SU-DHL-6 (cell line): ENCODE results near the gene AIFM2.
"Not testable (repeated sequence)": the region's sequence is repeated elsewhere in the genome, so short reads cannot be mapped to it uniquely, and the experiment has no call there.

Source experiments
- H2AFZ ChIP-seq: fragments of 200-600 bp; sonication (generic); 2 replicates; pipeline ENCODE4 v1.6.1; 2014; ENCODE audit warnings: low read depth, mild to moderate bottlenecking, moderate library complexity, mixed read lengths, antibody characterized with exemption, low read length; ENCODE audit not compliant: severe bottlenecking
- H3F3A ChIP-seq: fragments of 200-600 bp; shearing (Covaris generic); 2 replicates; pipeline ENCODE4 v1.6.0; 2016; ENCODE audit warnings: antibody characterized with exemption, mild to moderate bottlenecking; ENCODE audit not compliant: insufficient read depth
- H3K27ac ChIP-seq: fragments of 200-600 bp; sonication (generic); 2 replicates; pipeline ENCODE4 v1.5.1; 2016; ENCODE audit warnings: low read depth, mild to moderate bottlenecking, low read length, moderate library complexity, mixed read lengths
- H3K27me3 ChIP-seq: fragments of 200-600 bp; sonication (generic), shearing (Covaris generic); 2 replicates; pipeline ENCODE4 v1.6.0; 2014; ENCODE audit warnings: mild to moderate bottlenecking, low read length
- H3K36me3 ChIP-seq: fragments of 200-600 bp; sonication (generic); 2 replicates; pipeline ENCODE4 v1.6.1; 2014; ENCODE audit warnings: mild to moderate bottlenecking, low read length, mixed read lengths
- H3K4me2 ChIP-seq: fragments of 300-600, 200-600 bp; shearing (Covaris generic), sonication (generic); 2 replicates; pipeline ENCODE4 v1.6.0; 2014; ENCODE audit warnings: low read length, low read depth, mild to moderate bottlenecking; ENCODE audit not compliant: poor library complexity, severe bottlenecking
- H3K4me3 ChIP-seq: fragments of 200-600 bp; sonication (generic); 2 replicates; pipeline ENCODE4 v1.5.1; 2014; ENCODE audit warnings: antibody characterized with exemption, low read length, mild to moderate bottlenecking, mixed read lengths; ENCODE audit not compliant: insufficient read depth, poor library complexity, severe bottlenecking
- H3K79me2 ChIP-seq: fragments of 200-600 bp; sonication (generic); 2 replicates; pipeline ENCODE4 v1.6.1; 2014; ENCODE audit warnings: mild to moderate bottlenecking, low read length, moderate library complexity; ENCODE audit not compliant: insufficient read depth
- H3K9ac ChIP-seq: fragments of 200-600 bp; sonication (generic); 2 replicates; pipeline ENCODE4 v1.7.0; 2014; ENCODE audit warnings: mild to moderate bottlenecking, low read length
- H3K9me2 ChIP-seq: fragments of 200-600 bp; sonication (generic); replicated peaks from 2 replicates; pipeline ENCODE4 v1.6.1; 2014; ENCODE audit warnings: low read length; ENCODE audit not compliant: insufficient read depth
- H3K9me3 ChIP-seq: fragments of 200-600 bp; sonication (generic); 2 replicates; pipeline ENCODE4 v1.6.1; 2014; ENCODE audit warnings: low read length, mixed read lengths; ENCODE audit not compliant: insufficient read depth
- H4K20me1 ChIP-seq: fragments of 200-600 bp; sonication (generic); 2 replicates; pipeline ENCODE4 v1.6.1; 2014; ENCODE audit warnings: low read depth, mild to moderate bottlenecking, antibody characterized with exemption, low read length, moderate library complexity, mixed read lengths
- EZH2phosphoT487 ChIP-seq: fragments of 200-600 bp; sonication (generic), shearing (Covaris generic); conservative IDR thresholded peaks from 2 replicates; pipeline ENCODE4 v1.6.1; 2018; ENCODE audit warnings: mild to moderate bottlenecking, antibody characterized with exemption, low read length, moderate library complexity, mixed read lengths
- TF ChIP-seq, protein P1 (sequence below): fragments of 200-600 bp; sonication (generic); IDR thresholded peaks from one replicate; pipeline ENCODE4 v1.5.1; 2017; ENCODE audit warnings: antibody characterized with exemption, mild to moderate bottlenecking, low read length, moderate library complexity; ENCODE audit not compliant: insufficient read depth, poor library complexity, severe bottlenecking

The AIFM2 gene

GRCh38 chr10:70162151-70162891, 29.7 kb upstream of the AIFM2 start:
- Histone ChIP-seq H3K36me3 (peaks cover 46% of the 10 kb centered on the region), H3K9me3 (no peaks in the 10 kb centered on the region), H3K4me3 (no peak overlapping the region), H3K4me2 (no peak overlapping the region), H2AFZ (no peak overlapping the region), H3K9ac (no peak overlapping the region), H3K27ac (no peak overlapping the region), H3K27me3 (no peaks in the 10 kb centered on the region), H4K20me1 (peaks cover 13% of the 10 kb centered on the region; the same call in 1 of the 2 replicates), H3K79me2 (peaks cover 86% of the 10 kb centered on the region), H3F3A (no peaks in the 10 kb centered on the region), H3K9me2 (no peaks in the 10 kb centered on the region)
- TF ChIP-seq EZH2phosphoT487, result no peak
- TF ChIP-seq, protein P1, sequence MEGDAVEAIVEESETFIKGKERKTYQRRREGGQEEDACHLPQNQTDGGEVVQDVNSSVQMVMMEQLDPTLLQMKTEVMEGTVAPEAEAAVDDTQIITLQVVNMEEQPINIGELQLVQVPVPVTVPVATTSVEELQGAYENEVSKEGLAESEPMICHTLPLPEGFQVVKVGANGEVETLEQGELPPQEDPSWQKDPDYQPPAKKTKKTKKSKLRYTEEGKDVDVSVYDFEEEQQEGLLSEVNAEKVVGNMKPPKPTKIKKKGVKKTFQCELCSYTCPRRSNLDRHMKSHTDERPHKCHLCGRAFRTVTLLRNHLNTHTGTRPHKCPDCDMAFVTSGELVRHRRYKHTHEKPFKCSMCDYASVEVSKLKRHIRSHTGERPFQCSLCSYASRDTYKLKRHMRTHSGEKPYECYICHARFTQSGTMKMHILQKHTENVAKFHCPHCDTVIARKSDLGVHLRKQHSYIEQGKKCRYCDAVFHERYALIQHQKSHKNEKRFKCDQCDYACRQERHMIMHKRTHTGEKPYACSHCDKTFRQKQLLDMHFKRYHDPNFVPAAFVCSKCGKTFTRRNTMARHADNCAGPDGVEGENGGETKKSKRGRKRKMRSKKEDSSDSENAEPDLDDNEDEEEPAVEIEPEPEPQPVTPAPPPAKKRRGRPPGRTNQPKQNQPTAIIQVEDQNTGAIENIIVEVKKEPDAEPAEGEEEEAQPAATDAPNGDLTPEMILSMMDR, result no peak

DNA sequence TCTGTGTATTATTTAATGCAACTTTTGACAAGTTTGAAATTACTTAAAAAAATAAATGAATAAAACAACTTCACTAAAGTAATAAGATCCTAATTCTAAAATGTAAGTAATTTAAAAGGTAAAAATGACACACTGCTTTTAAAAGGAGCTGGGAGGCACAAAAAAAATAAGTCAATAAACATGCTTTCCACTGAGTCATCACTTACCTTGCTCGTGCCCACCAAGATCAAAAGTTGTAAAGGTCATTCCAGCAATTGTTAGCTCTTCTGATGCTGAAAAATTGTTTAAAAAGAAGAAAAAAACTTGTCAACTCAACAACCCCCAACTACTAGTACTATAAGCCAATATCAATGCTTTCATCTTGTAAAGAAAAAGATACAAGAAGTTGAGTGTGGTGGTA, 28.2 kb upstream of the AIFM2 start:
- Histone ChIP-seq H3K36me3 (peaks cover 42% of the 10 kb centered on the region), H3K79me2 (peaks cover 71% of the 10 kb centered on the region), H3K27ac (no peak overlapping the region), H4K20me1 (peaks cover 13% of the 10 kb centered on the region; the same call in 1 of the 2 replicates), H3K9ac (no peak overlapping the region), H3K9me2 (no peaks in the 10 kb centered on the region), H3K27me3 (no peaks in the 10 kb centered on the region), H3F3A (no peaks in the 10 kb centered on the region), H3K9me3 (no peaks in the 10 kb centered on the region), H3K4me3 (no peak overlapping the region), H2AFZ (no peak overlapping the region), H3K4me2 (no peak overlapping the region)
- no peak for TF ChIP-seq EZH2phosphoT487
- TF ChIP-seq, protein P1, result no peak

DNA sequence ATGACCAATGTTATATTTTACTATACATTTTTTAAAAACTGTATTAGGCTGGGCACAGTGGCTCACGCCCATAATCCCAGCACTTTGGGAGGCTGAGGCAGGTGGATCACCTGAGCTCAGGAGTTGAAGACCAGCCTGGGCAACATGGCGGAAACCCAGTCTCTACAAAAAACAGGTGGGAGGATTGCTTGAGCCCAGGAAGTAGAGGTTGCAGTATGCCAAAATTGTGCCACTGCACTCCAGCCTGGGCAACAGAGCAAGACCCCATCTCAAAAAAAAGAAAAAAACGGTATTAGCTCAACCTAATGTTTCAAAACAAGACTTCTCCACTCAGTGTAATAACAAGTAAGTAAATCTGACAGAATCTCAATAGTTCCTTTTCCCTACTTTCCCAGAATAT, 26.7 kb upstream of the AIFM2 start:
- not testable (repeated sequence) for H3K9me2 ChIP-seq, H3K9me3 ChIP-seq, H3K9ac ChIP-seq, H2AFZ ChIP-seq, H3F3A ChIP-seq, H3K27me3 ChIP-seq, H3K4me3 ChIP-seq, H3K4me2 ChIP-seq, H3K27ac ChIP-seq
- Histone ChIP-seq H4K20me1 (peaks cover 13% of the 10 kb centered on the region; the same call in 1 of the 2 replicates), H3K79me2 (peaks cover 57% of the 10 kb centered on the region), H3K36me3 (peaks cover 51% of the 10 kb centered on the region)

- Histone ChIP-seq H3K36me3 (peaks cover 62% of the 10 kb centered on the region), H3K4me2 (no peak overlapping the region), H3K79me2 (peaks cover 44% of the 10 kb centered on the region), H3K27me3 (no peaks in the 10 kb centered on the region), H4K20me1 (peaks cover 5% of the 10 kb centered on the region; the same call in 1 of the 2 replicates), H3K27ac (no peak overlapping the region), H2AFZ (no peak overlapping the region), H3F3A (no peaks in the 10 kb centered on the region; the same call in 1 of the 2 replicates), H3K9me2 (no peaks in the 10 kb centered on the region), H3K4me3 (no peak overlapping the region), H3K9ac (no peak overlapping the region), H3K9me3 (no peaks in the 10 kb centered on the region)
- TF ChIP-seq, protein P1, result no peak
These were observed 25.5 kb upstream of the AIFM2 start for GRCh38 chr10:70158113-70158512.
